Lung (tissue), 12 donors: ENCODE data around the gene AGBL3. TPM values are rescaled to one million over a fixed set of nuclear protein-coding genes. Genes with fewer than 3 reads are reported as not detected.

ENCODE experiments used
- ATAC-seq: fragments of 200-7000 bp; cut with Tn5 transposase; one replicate; pipeline ENCODE4 v1.9.1; 2020; ENCODE audit warnings: moderate number of reproducible peaks; ENCODE audit not compliant: insufficient read depth, low FRiP score
- DNase-seq, 3 donors: peaks; one replicate each; pipeline ENCODE4 v3.0.0-alpha.2; 2013 to 2017
- H3K27ac ChIP-seq, 2 donors: one replicate each; pipeline ENCODE4 v1.5.1; 2013; ENCODE audit warnings: mild to moderate bottlenecking in 2 of 2, moderate library complexity in 2 of 2, control low read depth in 1 of 2, inconsistent platforms in 1 of 2, low read depth in 1 of 2, low read length in 1 of 2
- H3K27me3 ChIP-seq, 3 donors: one replicate each; pipeline ENCODE4 v1.5.1; 2013; ENCODE audit warnings: low read length in 2 of 3; ENCODE audit not compliant: control insufficient read depth in 3 of 3, insufficient read depth in 3 of 3
- H3K36me3 ChIP-seq, 4 donors: one replicate each; pipeline ENCODE4 v1.5.1; 2013; ENCODE audit warnings: low read length in 4 of 4, mild to moderate bottlenecking in 1 of 4, moderate library complexity in 1 of 4; ENCODE audit not compliant: control insufficient read depth in 4 of 4, insufficient read depth in 4 of 4
- H3K4me1 ChIP-seq, 5 donors: one replicate each; pipeline ENCODE4 v1.5.1; 2013; ENCODE audit warnings: low read length in 5 of 5, mild to moderate bottlenecking in 2 of 5, moderate library complexity in 1 of 5; ENCODE audit not compliant: control insufficient read depth in 5 of 5, insufficient read depth in 5 of 5
- H3K4me3 ChIP-seq: one replicate; pipeline ENCODE4 v1.5.1; 2013; ENCODE audit warnings: mild to moderate bottlenecking, control low read depth, moderate library complexity
- H3K9ac ChIP-seq, 2 donors: one replicate each; pipeline ENCODE4 v1.5.1; 2013; ENCODE audit warnings: low read length in 2 of 2, control low read depth in 1 of 2; ENCODE audit not compliant: insufficient read depth in 1 of 2
- H3K9me3 ChIP-seq, 4 donors: one replicate each; pipeline ENCODE4 v1.5.1; 2013; ENCODE audit warnings: low read length in 3 of 4, mild to moderate bottlenecking in 1 of 4, moderate library complexity in 1 of 4; ENCODE audit not compliant: control insufficient read depth in 4 of 4, insufficient read depth in 3 of 4
- WGBS, 2 donors: extraction: QIAGEN DNeasy Blood & Tissue Kit; methylation state at CpG; one replicate each; pipeline ENCODE4 v1.1.7; 2013; 5-methylcytosine and 5-hydroxymethylcytosine counted together
- polyA plus RNA-seq, 2 donors: library from polyadenylated mRNA; stranded (reverse); fragments of 200-250 nt; gene quantifications; one replicate each; pipeline ENCODE4 v1.2.1, GENCODE V29; 2013
- total RNA-seq, 2 donors: library from RNA; depleted of rRNA in 1 of 2; stranded (reverse); fragments of >200 nt in 1 of 2; gene quantifications; one replicate each; pipeline ENCODE4 v1.2.1, GENCODE V29; 2014 to 2021
- TF ChIP-seq, protein P1 (sequence below): IDR thresholded peaks from 2 replicates; pipeline ENCODE4 v1.5.1; 2012; ENCODE audit warnings: mild to moderate bottlenecking; ENCODE audit errors: control extremely low read depth, extremely low read depth
- donor health status: control.
- donor health status: control.
- donor health status: Bipolar disorder and iron deficiency.
- donor health status: healthy.
- donor health status: DM: yes; HTN: yes; CAD: no.

The AGBL3 gene
- total and polyA plus RNA-seq, 4 donors: 1.3 to 5.2 (median 2.8) TPM

DNA sequence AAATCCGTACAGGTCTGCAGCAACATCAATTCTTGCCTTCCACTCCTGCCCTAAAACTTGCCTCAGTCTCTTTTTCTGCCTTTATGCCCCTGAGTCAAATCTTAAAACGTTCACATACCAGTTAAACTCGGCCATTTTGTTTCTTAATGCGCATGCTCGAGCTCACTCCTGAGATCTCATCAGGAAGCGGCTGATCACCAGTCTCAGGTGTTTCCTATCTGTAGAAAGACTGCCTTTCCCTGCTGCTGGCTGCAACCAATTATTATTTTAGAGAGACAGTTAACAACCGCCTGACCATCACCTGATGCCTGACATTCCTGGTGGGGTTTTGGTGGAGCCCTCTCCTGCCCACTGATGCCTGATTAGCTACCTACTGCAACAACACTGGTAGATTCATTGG is 91.3 kb downstream of the AGBL3 start:
- H3K36me3 ChIP-seq: no peaks in the 10 kb centered on the region
- ATAC-seq: no peak
- H3K27ac ChIP-seq: no peak overlapping the region
- H3K9ac ChIP-seq: no peak overlapping the region
- H3K27me3 ChIP-seq: no peaks in the 10 kb centered on the region
- no peak overlapping the region for H3K4me3 ChIP-seq
- no peaks in the 10 kb centered on the region for H3K9me3 ChIP-seq
- DNase-seq: no peak
- WGBS, 2 donors: 80 to 86% methylated on average over 7 of the region's 7 CpGs
- peaks cover 0 to 1% (median 0%) of the 10 kb centered on the region in 5 donors for H3K4me1 ChIP-seq
- TF ChIP-seq, protein P1, sequence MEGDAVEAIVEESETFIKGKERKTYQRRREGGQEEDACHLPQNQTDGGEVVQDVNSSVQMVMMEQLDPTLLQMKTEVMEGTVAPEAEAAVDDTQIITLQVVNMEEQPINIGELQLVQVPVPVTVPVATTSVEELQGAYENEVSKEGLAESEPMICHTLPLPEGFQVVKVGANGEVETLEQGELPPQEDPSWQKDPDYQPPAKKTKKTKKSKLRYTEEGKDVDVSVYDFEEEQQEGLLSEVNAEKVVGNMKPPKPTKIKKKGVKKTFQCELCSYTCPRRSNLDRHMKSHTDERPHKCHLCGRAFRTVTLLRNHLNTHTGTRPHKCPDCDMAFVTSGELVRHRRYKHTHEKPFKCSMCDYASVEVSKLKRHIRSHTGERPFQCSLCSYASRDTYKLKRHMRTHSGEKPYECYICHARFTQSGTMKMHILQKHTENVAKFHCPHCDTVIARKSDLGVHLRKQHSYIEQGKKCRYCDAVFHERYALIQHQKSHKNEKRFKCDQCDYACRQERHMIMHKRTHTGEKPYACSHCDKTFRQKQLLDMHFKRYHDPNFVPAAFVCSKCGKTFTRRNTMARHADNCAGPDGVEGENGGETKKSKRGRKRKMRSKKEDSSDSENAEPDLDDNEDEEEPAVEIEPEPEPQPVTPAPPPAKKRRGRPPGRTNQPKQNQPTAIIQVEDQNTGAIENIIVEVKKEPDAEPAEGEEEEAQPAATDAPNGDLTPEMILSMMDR: no peak

DNA sequence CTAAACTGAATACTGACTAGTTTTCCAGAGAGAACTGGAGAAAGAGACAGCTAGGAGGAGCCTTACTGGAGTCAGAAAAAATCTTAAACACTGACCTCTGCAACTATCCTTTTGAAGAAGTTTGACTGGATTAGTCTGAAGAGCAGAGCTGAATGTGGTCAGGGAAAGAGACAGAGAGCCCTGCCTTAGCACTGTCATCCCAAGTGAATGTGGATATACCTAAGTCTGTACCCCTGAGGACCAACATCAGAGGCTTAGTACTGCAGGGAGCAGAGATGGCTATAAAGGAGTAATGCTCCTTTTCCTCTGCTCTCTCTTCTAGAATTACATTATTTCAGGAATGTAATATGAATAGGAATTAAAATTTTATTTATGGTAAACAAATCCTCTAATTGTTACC is 91.7 kb downstream of the AGBL3 start:
- no peak overlapping the region for H3K9ac ChIP-seq
- no peaks in the 10 kb centered on the region for H3K36me3 ChIP-seq
- no peaks in the 10 kb centered on the region for H3K9me3 ChIP-seq
- TF ChIP-seq, protein P1: no peak
- no peaks in the 10 kb centered on the region for H3K27me3 ChIP-seq
- H3K4me3 ChIP-seq: no peak overlapping the region
- no peak overlapping the region for H3K27ac ChIP-seq
- ATAC-seq (no peak), DNase-seq (no peak)
- peaks cover 0 to 1% (median 0%) of the 10 kb centered on the region in 5 donors for H3K4me1 ChIP-seq

- no peaks in the 10 kb centered on the region for H3K27me3 ChIP-seq
- peaks cover 0 to 1% (median 0%) of the 10 kb centered on the region in 5 donors for H3K4me1 ChIP-seq
- no peak for ATAC-seq
- no peak for DNase-seq
- H3K36me3 ChIP-seq: no peaks in the 10 kb centered on the region
- no peak overlapping the region for H3K9ac ChIP-seq
- H3K27ac ChIP-seq: no peak overlapping the region
- TF ChIP-seq, protein P1: no peak
- no peak overlapping the region for H3K4me3 ChIP-seq
- H3K9me3 ChIP-seq: no peaks in the 10 kb centered on the region
Observed at GRCh38 chr7:135079068-135079467, 92.8 kb downstream of the AGBL3 start.

DNA sequence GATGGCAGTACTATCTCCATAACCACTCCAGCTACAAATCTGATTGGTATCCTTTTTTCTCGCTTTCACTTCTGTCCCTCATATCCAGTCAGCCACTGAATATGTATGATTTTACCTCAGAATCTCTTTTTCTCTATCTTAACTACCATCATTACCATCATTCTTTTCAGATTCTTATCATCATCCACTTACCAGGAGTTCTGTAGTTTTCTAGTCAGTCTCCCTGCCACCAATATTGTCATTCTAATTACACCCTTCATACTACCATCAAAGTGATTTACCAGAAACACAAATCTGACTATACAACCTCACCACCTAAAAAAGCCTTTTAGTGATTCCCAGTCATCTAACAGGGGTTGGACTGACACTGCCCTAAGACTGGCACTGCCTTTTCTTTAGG is 96.7 kb downstream of the AGBL3 start:
- Histone ChIP-seq H3K36me3 (no peaks in the 10 kb centered on the region), H3K4me1 (no peaks in the 10 kb centered on the region), H3K4me3 (no peak overlapping the region), H3K27ac (no peak overlapping the region), H3K9me3 (no peaks in the 10 kb centered on the region), H3K27me3 (no peaks in the 10 kb centered on the region), H3K9ac (no peak overlapping the region)
- ATAC-seq (no peak), DNase-seq (no peak)
- 0 to 36% methylated on average over 1 of the region's 1 CpG for WGBS, 2 donors
- TF ChIP-seq, protein P1: no peak
